GM21529 (cell line): ENCODE results near the gene LAMA5.
"Not testable (repeated sequence)": the region's sequence is repeated elsewhere in the genome, so short reads cannot be mapped to it uniquely, and the experiment has no call there.

ENCODE experiments used
- ATAC-seq: cut with Tn5 transposase; IDR thresholded peaks from one replicate; pipeline ENCODE4 v1.9.1; 2021; ENCODE audit not compliant: unreplicated experiment

The LAMA5 gene

GRCh38 chr20:62390317-62391164 is 23.4 kb upstream of the LAMA5 start:
- no peak for ATAC-seq

- ATAC-seq: no peak
Measured at GRCh38 chr20:62389601-62390087, 22.5 kb upstream of the LAMA5 start.

GRCh38 chr20:62388839-62389600 is 21.9 kb upstream of the LAMA5 start:
- no peak for ATAC-seq

- ATAC-seq: no peak
Measured at GRCh38 chr20:62387933-62388635, 21.0 kb upstream of the LAMA5 start.

- ATAC-seq: no peak
Measured at GRCh38 chr20:62387219-62387913, 20.3 kb upstream of the LAMA5 start.

GRCh38 chr20:62386383-62387218 is 19.5 kb upstream of the LAMA5 start, which contains the start of gene RPS21:
TSS of gene RPS21 (plus strand) at chr20:62387103. CDS start at chr20:62387339, 236 bp downstream.
- peak; percentile 87 for ATAC-seq

GRCh38 chr20:62382306-62383198 is 15.4 kb upstream of the LAMA5 start:
- peak; percentile 67 for ATAC-seq

GRCh38 chr20:62381842-62382241 is 14.7 kb upstream of the LAMA5 start:
- no peak for ATAC-seq

- no peak for ATAC-seq
Measured at GRCh38 chr20:62381202-62381797, 14.2 kb upstream of the LAMA5 start.

GRCh38 chr20:62378215-62378614 is 11.1 kb upstream of the LAMA5 start:
- no peak for ATAC-seq

- ATAC-seq: no peak
Measured at GRCh38 chr20:62377615-62378178, 10.6 kb upstream of the LAMA5 start.

GRCh38 chr20:62377064-62377461 is 10.0 kb upstream of the LAMA5 start:
- ATAC-seq: no peak

GRCh38 chr20:62376112-62377063 is 9.3 kb upstream of the LAMA5 start:
- ATAC-seq: no peak

GRCh38 chr20:62374331-62375152 is 7.4 kb upstream of the LAMA5 start:
- no peak for ATAC-seq

- not testable (repeated sequence) for ATAC-seq
Measured at GRCh38 chr20:62373631-62374179, 6.6 kb upstream of the LAMA5 start.
